ENCODE results near the gene ATP13A4. TPM values are rescaled to one million over a fixed set of nuclear protein-coding genes. Genes with fewer than 3 reads are reported as not detected.

Gene ATP13A4
- total RNA-seq, 4 donors from 2014 or later, result 0.28 to 0.36 TPM; not detected in 2

DNA sequence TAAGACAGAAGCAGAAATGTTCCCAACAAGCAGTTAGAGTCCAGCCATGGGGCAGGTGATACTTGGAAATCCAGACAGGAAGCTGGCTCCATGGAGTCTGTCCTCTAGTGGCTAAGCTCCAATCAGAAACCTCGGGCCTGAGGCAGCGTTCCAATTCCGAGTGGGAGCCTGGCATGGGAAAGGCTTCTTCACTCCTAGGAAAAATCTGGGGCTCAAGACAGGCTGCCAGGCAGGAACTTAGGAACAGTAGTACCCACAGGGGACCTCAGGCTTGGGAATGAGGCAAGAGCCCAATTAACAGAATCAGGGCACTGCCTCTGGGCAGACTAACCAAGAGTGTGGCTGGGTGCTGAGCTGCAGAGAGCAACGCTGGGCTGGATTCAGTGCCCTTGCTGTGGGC, 6.2 kb upstream of the ATP13A4 start:
- ATAC-seq (ENCODE audit: low FRiP score) (no peak), DNase-seq (ENCODE audit: low spot score) (no peak)
- TF ChIP-seq, protein P1, sequence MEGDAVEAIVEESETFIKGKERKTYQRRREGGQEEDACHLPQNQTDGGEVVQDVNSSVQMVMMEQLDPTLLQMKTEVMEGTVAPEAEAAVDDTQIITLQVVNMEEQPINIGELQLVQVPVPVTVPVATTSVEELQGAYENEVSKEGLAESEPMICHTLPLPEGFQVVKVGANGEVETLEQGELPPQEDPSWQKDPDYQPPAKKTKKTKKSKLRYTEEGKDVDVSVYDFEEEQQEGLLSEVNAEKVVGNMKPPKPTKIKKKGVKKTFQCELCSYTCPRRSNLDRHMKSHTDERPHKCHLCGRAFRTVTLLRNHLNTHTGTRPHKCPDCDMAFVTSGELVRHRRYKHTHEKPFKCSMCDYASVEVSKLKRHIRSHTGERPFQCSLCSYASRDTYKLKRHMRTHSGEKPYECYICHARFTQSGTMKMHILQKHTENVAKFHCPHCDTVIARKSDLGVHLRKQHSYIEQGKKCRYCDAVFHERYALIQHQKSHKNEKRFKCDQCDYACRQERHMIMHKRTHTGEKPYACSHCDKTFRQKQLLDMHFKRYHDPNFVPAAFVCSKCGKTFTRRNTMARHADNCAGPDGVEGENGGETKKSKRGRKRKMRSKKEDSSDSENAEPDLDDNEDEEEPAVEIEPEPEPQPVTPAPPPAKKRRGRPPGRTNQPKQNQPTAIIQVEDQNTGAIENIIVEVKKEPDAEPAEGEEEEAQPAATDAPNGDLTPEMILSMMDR (IDR thresholded peaks at IDR 0.05), result no peak

DNA sequence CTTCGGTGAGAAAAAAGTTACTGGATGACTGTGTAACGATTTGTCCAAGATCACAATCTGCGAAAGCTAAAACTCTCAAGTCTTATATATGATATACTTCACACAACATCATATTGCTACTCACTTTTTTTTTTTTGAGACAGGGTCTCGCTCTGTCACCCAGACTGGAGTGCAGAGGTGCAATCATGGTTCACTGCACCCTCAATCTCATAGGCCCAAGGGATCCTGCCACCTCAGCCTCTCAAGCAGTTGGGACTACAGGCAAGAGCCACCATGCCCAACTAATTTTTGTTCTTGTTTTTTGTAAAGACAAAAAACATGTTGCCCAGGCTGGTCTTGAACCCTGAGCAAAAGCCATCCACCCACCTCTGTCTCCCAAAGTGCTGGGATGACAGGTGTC, 5.4 kb upstream of the ATP13A4 start:
- TF ChIP-seq, protein P1 (IDR thresholded peaks at IDR 0.05), result no peak
- ATAC-seq (ENCODE audit: low FRiP score), result no peak
- DNase-seq (ENCODE audit: low spot score), result no peak

DNA sequence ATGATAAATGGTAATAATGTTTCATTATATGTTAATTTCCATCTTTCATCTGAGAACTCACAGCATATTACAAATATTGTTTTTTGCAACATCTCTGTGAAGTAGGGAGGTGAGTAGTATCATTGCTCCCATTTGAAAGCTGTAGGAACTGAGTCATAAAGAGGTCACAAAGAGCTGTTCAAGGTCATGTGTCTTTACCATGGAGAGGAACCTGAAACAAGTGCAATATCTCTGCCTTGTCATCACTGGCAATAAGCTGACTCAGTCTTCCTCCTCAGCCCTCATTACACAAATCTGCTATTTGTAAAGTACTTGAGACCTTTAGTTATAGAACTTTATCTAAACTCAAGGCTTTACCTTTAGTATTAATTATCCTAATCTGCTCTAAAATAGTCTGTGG, 4.4 kb upstream of the ATP13A4 start:
- ATAC-seq (ENCODE audit: low FRiP score), result no peak
- TF ChIP-seq, protein P1 (IDR thresholded peaks at IDR 0.05), result no peak
- no peak for DNase-seq (ENCODE audit: low spot score)

DNA sequence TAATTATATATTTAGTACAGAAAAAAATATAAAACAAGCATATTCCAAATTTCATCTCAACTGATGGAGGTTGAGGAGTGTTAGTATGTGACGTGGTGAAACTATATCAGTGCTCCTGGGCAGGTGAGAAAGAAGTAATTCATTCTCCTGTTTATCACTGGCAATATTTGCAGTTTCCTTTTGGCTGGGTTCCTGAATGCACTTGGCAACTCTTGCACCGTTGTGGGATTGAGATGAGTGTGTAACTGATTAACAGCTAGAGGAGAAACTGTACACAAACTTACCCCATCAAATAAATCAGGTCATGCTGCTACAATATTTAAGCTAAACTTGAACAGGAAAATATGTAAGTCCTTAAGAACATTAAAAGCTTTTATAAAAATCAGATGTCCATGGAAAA, 2.1 kb upstream of the ATP13A4 start:
- no peak for DNase-seq (ENCODE audit: low spot score)
- TF ChIP-seq, protein P1 (IDR thresholded peaks at IDR 0.05), result no peak
- no peak for ATAC-seq (ENCODE audit: low FRiP score)

DNA sequence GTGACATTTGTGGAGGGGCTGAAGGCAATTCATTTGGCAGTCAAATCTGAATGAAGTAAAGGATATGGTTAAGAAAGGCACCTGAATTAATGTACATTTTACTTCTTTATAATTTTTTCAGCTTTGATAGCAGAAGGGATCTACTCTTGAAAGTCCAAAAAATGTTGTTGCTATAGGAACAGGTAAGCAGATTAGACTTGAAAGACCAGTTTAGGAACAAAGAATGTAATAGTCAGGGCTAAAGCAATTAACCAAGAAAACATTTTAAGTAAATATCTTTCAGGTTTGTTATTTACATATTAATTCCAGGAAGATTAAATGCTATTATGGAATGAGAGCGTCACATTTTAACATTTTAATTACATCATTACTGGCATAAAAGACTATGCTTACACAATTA, 1.1 kb downstream of the ATP13A4 start:
- ATAC-seq (ENCODE audit: low FRiP score), result no peak
- TF ChIP-seq, protein P1 (IDR thresholded peaks at IDR 0.05), result no peak
- no peak for DNase-seq (ENCODE audit: low spot score)

DNA sequence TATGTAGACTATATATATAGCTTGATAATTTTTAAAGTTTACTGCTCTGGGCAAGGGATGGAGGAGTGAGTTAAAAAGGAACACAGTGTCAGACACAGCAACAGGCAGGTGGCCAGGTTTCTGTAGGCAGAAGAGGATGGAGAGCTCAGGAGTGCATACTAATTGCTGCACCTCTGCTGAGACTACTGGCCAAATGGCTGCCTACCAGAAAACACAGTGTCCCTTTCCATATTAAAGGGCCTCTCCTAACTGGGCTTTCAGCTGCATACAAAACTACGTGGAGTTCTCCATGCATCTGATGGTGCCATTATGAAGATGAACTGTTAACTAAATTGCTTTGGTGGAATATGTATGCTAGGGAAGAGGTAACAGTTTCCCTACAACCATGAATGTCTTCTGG, 1.8 kb downstream of the ATP13A4 start:
- ATAC-seq (ENCODE audit: low FRiP score), result no peak
- no peak for DNase-seq (ENCODE audit: low spot score)

DNA sequence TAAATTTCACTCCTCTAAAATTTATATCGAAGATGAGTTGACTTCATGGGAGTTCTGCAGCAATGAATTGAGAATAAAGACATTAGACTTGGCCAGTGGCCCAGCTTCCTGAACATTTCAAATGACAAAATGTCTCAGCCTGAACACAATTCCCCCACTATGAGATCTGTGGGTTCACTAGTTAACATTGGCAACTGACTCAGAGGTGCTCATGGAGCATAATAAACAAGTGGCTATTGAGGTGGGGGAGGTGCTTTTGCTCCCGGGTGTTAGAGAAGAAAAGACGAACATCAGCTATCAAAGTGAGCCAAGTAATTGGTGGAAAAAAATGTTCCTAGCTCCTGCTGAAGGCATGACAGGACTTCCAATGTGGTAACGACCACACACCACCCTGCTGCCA, 6.3 kb downstream of the ATP13A4 start:
- no peak for ATAC-seq (ENCODE audit: low FRiP score)
- TF ChIP-seq, protein P1 (IDR thresholded peaks at IDR 0.05), result no peak
- DNase-seq (ENCODE audit: low spot score), result no peak

More for the DNA sequence above, 1.8 kb downstream of the ATP13A4 start:
- TF ChIP-seq, protein P1 (IDR thresholded peaks at IDR 0.05), result no peak
